BE2C (cell line): ENCODE results near the gene C11orf21.

Source experiments
- DNase-seq: peaks from one replicate; pipeline ENCODE4 v3.0.0-alpha.2; 2020
- H3K27me3 ChIP-seq: fragments of 250-450 bp; sonication (Bioruptor Pico); 2 replicates; pipeline ENCODE4 v1.5.1; 2020; ENCODE audit warnings: mild to moderate bottlenecking
- H3K36me3 ChIP-seq: fragments of 250-450 bp; sonication (Bioruptor Pico); 2 replicates; pipeline ENCODE4 v1.5.1; 2020; ENCODE audit warnings: mild to moderate bottlenecking
- H3K4me1 ChIP-seq: fragments of 250-450 bp; sonication (Bioruptor Pico); 2 replicates; pipeline ENCODE4 v1.5.1; 2020
- H3K4me3 ChIP-seq: 2 replicates; pipeline ENCODE4 v1.5.1; 2011; ENCODE audit warnings: low read depth, low read length
- H3K9me3 ChIP-seq: fragments of 250-450 bp; sonication (Bioruptor Pico); 2 replicates; pipeline ENCODE4 v1.5.1; 2020
- CTCF ChIP-seq: IDR thresholded peaks from 2 replicates; pipeline ENCODE4 v1.5.1; 2012; ENCODE audit warnings: mild to moderate bottlenecking, low read depth, low read length

Gene C11orf21

GRCh38 chr11:2318123-2318522 lies 16.4 kb upstream of the C11orf21 start:
- H3K27me3 ChIP-seq = no peaks in the 10 kb centered on the region
- no peak for DNase-seq
- TF ChIP-seq CTCF = no peak
- H3K9me3 ChIP-seq = no peaks in the 10 kb centered on the region
- H3K36me3 ChIP-seq = no peaks in the 10 kb centered on the region
- no peak overlapping the region for H3K4me3 ChIP-seq
- H3K4me1 ChIP-seq = peaks cover 11% of the 10 kb centered on the region

- H3K36me3 ChIP-seq = no peaks in the 10 kb centered on the region
- no peak for DNase-seq
- peaks cover 11% of the 10 kb centered on the region for H3K4me1 ChIP-seq
- no peaks in the 10 kb centered on the region for H3K9me3 ChIP-seq
- no peaks in the 10 kb centered on the region for H3K27me3 ChIP-seq
- no peak overlapping the region for H3K4me3 ChIP-seq
- no peak for TF ChIP-seq CTCF
These were observed 15.8 kb upstream of the C11orf21 start for GRCh38 chr11:2317354-2318050.

- Histone ChIP-seq H3K27me3 (no peaks in the 10 kb centered on the region), H3K9me3 (no peaks in the 10 kb centered on the region), H3K36me3 (no peaks in the 10 kb centered on the region), H3K4me3 (no peak overlapping the region), H3K4me1 (peaks cover 11% of the 10 kb centered on the region)
- no peak for DNase-seq
- TF ChIP-seq CTCF = no peak
These were observed 15.2 kb upstream of the C11orf21 start for GRCh38 chr11:2316963-2317244.

- no peaks in the 10 kb centered on the region for H3K36me3 ChIP-seq
- H3K4me3 ChIP-seq = no peak overlapping the region
- H3K9me3 ChIP-seq = no peaks in the 10 kb centered on the region
- no peaks in the 10 kb centered on the region for H3K27me3 ChIP-seq
- H3K4me1 ChIP-seq = peaks cover 11% of the 10 kb centered on the region
- no peak for DNase-seq
- no peak for TF ChIP-seq CTCF
These were observed 14.6 kb upstream of the C11orf21 start for GRCh38 chr11:2316169-2316962.

- Histone ChIP-seq H3K4me3 (no peak overlapping the region), H3K9me3 (no peaks in the 10 kb centered on the region), H3K36me3 (no peaks in the 10 kb centered on the region), H3K27me3 (no peaks in the 10 kb centered on the region), H3K4me1 (peaks cover 11% of the 10 kb centered on the region)
- no peak for TF ChIP-seq CTCF
- DNase-seq = no peak
These were observed 13.9 kb upstream of the C11orf21 start for GRCh38 chr11:2315395-2316168.
